ENCODE measurements around the gene NUB1.

GRCh38 chr7:151423226-151423625, 81.6 kb downstream of the NUB1 start:
- TF ChIP-seq MEF2A (IDR thresholded peaks at IDR 0.05; ENCODE audit: borderline replicate concordance, low read depth) (no peak), CTCF (IDR thresholded peaks at IDR 0.05) (no peak)

All from SK-N-SH (cell line).